Forelimb muscle (tissue), 1 donor: ENCODE data around the gene PTCD3. TPM values are rescaled to one million over a fixed set of nuclear protein-coding genes. Genes with fewer than 3 reads are reported as not detected.

ENCODE experiments used
- DNase-seq: peaks from one replicate; pipeline ENCODE4 v3.0.0-alpha.2; 2013; ENCODE audit warnings: low read depth
- polyA plus RNA-seq: library from polyadenylated mRNA; unstranded; fragments of 120-200 nt; gene quantifications from one replicate; pipeline ENCODE4 v1.2.1, GENCODE V29; 2013; ENCODE audit not compliant: insufficient read length

PTCD3 gene
- polyA plus RNA-seq, 1 donor: 72.3 TPM

- DNase-seq: no peak
These were observed 38.1 kb downstream of the PTCD3 start for GRCh38 chr2:86143926-86144685.

- DNase-seq: no peak
These were observed 41.8 kb downstream of the PTCD3 start for GRCh38 chr2:86147793-86148192.

GRCh38 chr2:86150502-86150901, 44.5 kb downstream of the PTCD3 start:
- DNase-seq: no peak

GRCh38 chr2:86157009-86157556, 51.0 kb downstream of the PTCD3 start:
- DNase-seq: no peak

- DNase-seq: no peak
These were observed 52.3 kb downstream of the PTCD3 start for GRCh38 chr2:86158286-86158685.

GRCh38 chr2:86160156-86160952, 54.3 kb downstream of the PTCD3 start:
- DNase-seq: no peak

- no peak for DNase-seq
These were observed 64.4 kb downstream of the PTCD3 start for GRCh38 chr2:86170449-86170848.

- DNase-seq: no peak
These were observed 65.3 kb downstream of the PTCD3 start for GRCh38 chr2:86171295-86171694.

GRCh38 chr2:86172610-86173009, 66.6 kb downstream of the PTCD3 start:
- DNase-seq: no peak

GRCh38 chr2:86174445-86174844, 68.4 kb downstream of the PTCD3 start:
- no peak for DNase-seq

GRCh38 chr2:86175828-86176227, 69.8 kb downstream of the PTCD3 start:
- DNase-seq: no peak

GRCh38 chr2:86176597-86176996, 70.6 kb downstream of the PTCD3 start:
- no peak for DNase-seq

GRCh38 chr2:86185517-86186212, 79.6 kb downstream of the PTCD3 start:
- DNase-seq: no peak

- no peak for DNase-seq
These were observed 80.4 kb downstream of the PTCD3 start for GRCh38 chr2:86186431-86186830.

GRCh38 chr2:86189782-86190416, 83.9 kb downstream of the PTCD3 start:
- DNase-seq: no peak

Other genes starting within 250 kb of the PTCD3 start
- 32.8 TPM for gene ST3GAL5, start 217.2 kb upstream of the PTCD3 start, polyA plus RNA-seq
- gene POLR1A, start 349 bp upstream of the PTCD3 start, polyA plus RNA-seq: 14.6 TPM
- gene IMMT, start 89.2 kb downstream of the PTCD3 start, polyA plus RNA-seq: 77.6 TPM
- gene MRPL35, start 93.2 kb downstream of the PTCD3 start, polyA plus RNA-seq: 34.6 TPM
- gene REEP1, start 231.4 kb downstream of the PTCD3 start, polyA plus RNA-seq: 76.7 TPM